CD14-positive monocyte (primary cell): ENCODE measurements around the gene ATP5F1E. TPM values are rescaled to one million over a fixed set of nuclear protein-coding genes. Genes with fewer than 3 reads are reported as not detected.

Experiments used
- DNase-seq, 3 donors: peaks; one replicate each; pipeline ENCODE4 v3.0.0-alpha.2; 2011 to 2022
- H2AFZ ChIP-seq: 2 replicates; pipeline ENCODE4 v1.6.0; 2012; ENCODE audit warnings: mild to moderate bottlenecking, low read depth, low read length, inconsistent platforms; ENCODE audit not compliant: insufficient read depth, poor library complexity, severe bottlenecking
- H3K27ac ChIP-seq, 2 donors: 1 replicate in 1 of 2; 2 replicates in 1 of 2; pipeline ENCODE4 v1.5.1; 2012 to 2013; ENCODE audit warnings: low read length in 2 of 2, control low read depth in 1 of 2, inconsistent platforms in 1 of 2, low read depth in 1 of 2, mild to moderate bottlenecking in 1 of 2
- H3K27me3 ChIP-seq, 2 donors: one replicate each; pipeline versions ENCODE4 v1.6.0 to v1.6.1; 2011 to 2013; ENCODE audit warnings: low read length in 2 of 2; ENCODE audit not compliant: control insufficient read depth in 2 of 2, insufficient read depth in 2 of 2
- H3K36me3 ChIP-seq, 2 donors: replicated peaks in 1 of 2; 1 replicate in 1 of 2; 2 replicates in 1 of 2; pipeline versions ENCODE4 v1.5.1 to v1.6.1; 2012 to 2013; ENCODE audit warnings: low read length in 2 of 2, control low read depth in 1 of 2, inconsistent platforms in 1 of 2, mild to moderate bottlenecking in 1 of 2; ENCODE audit not compliant: insufficient read depth in 2 of 2, control insufficient read depth in 1 of 2
- H3K4me1 ChIP-seq, 2 donors: 1 replicate in 1 of 2; 2 replicates in 1 of 2; pipeline versions ENCODE4 v1.5.1 to v1.6.1; 2012 to 2013; ENCODE audit warnings: low read length in 2 of 2, control low read depth in 1 of 2, inconsistent platforms in 1 of 2, mild to moderate bottlenecking in 1 of 2, moderate library complexity in 1 of 2; ENCODE audit not compliant: insufficient read depth in 2 of 2, control insufficient read depth in 1 of 2
- H3K4me2 ChIP-seq: replicated peaks from 2 replicates; pipeline ENCODE3; 2012; ENCODE audit warnings: low read length, moderate library complexity, mild to moderate bottlenecking; ENCODE audit not compliant: poor library complexity, severe bottlenecking; ENCODE audit errors: extremely low read depth
- H3K4me3 ChIP-seq, 3 experiments: fragments of 200-600 bp in 1 of 3; sonication (generic) in 1 of 3; replicated peaks in 1 of 3; 1 replicate in 2 of 3; 2 replicates in 1 of 3; pipeline ENCODE4 v1.5.1; 2011 to 2013; ENCODE audit warnings: low read length in 3 of 3, mild to moderate bottlenecking in 3 of 3, control low read depth in 2 of 3, low read depth in 2 of 3, inconsistent platforms in 1 of 3, moderate library complexity in 1 of 3
- H3K79me2 ChIP-seq: 2 replicates; pipeline ENCODE4 v1.6.0; 2012; ENCODE audit warnings: mild to moderate bottlenecking, control low read depth, inconsistent platforms, low read length, moderate library complexity; ENCODE audit not compliant: insufficient read depth
- H3K9ac ChIP-seq: 2 replicates; pipeline ENCODE4 v1.6.0; 2017; ENCODE audit warnings: low read length, mild to moderate bottlenecking; ENCODE audit not compliant: insufficient read depth, poor library complexity, severe bottlenecking
- H3K9me3 ChIP-seq, 2 donors: replicated peaks in 1 of 2; 1 replicate in 1 of 2; 2 replicates in 1 of 2; pipeline versions ENCODE4 v1.5.1 to v1.6.1; 2012 to 2013; ENCODE audit warnings: low read length in 2 of 2, control low read depth in 1 of 2; ENCODE audit not compliant: control insufficient read depth in 1 of 2, insufficient read depth in 1 of 2
- H4K20me1 ChIP-seq: 2 replicates; pipeline ENCODE4 v1.6.0; 2012; ENCODE audit warnings: mild to moderate bottlenecking, low read length, control low read depth, moderate library complexity; ENCODE audit not compliant: insufficient read depth
- H3K27ac Mint-ChIP-seq, 7 donors: one replicate each; pipeline ENCODE4 v1.8.0; 2020; ENCODE audit warnings: mild to moderate bottlenecking in 7 of 7, mixed read lengths in 7 of 7, moderate library complexity in 6 of 7, inconsistent platforms in 2 of 7
- H3K27me3 Mint-ChIP-seq, 3 donors: one replicate each; pipeline ENCODE4 v1.8.0; 2021 to 2022; ENCODE audit warnings: low read depth in 3 of 3, mild to moderate bottlenecking in 3 of 3, mixed read lengths in 3 of 3, moderate library complexity in 3 of 3, inconsistent platforms in 1 of 3
- H3K36me3 Mint-ChIP-seq, 2 donors: one replicate each; pipeline ENCODE4 v1.8.0; 2020; ENCODE audit warnings: mixed read lengths in 2 of 2, inconsistent platforms in 1 of 2, mild to moderate bottlenecking in 1 of 2
- H3K4me1 Mint-ChIP-seq: one replicate; pipeline ENCODE4 v1.8.0; 2020; ENCODE audit warnings: mild to moderate bottlenecking, mixed read lengths
- H3K4me3 Mint-ChIP-seq, 2 donors: one replicate each; pipeline ENCODE4 v1.8.0; 2020; ENCODE audit warnings: mild to moderate bottlenecking in 2 of 2, mixed read lengths in 2 of 2, moderate library complexity in 1 of 2
- H3K9me3 Mint-ChIP-seq, 7 donors: one replicate each; pipeline ENCODE4 v1.8.0; 2020 to 2022; ENCODE audit warnings: mixed read lengths in 7 of 7, mild to moderate bottlenecking in 6 of 7, moderate library complexity in 6 of 7, inconsistent platforms in 2 of 7
- WGBS: methylation state at CpG from one replicate; pipeline ENCODE4 v1.1.5; 2013; ENCODE audit warnings: missing lambda C conversion rate; ENCODE audit not compliant: insufficient coverage; 5-methylcytosine and 5-hydroxymethylcytosine counted together
- intact Hi-C, 2 donors: fragments of 100-400 bp; cut with micrococcal nuclease; formaldehyde crosslinking; loops; one replicate each; pipeline versions ENCODE4 v1.15.0 to v1.15.1; 2023
- polyA plus RNA-seq, 3 donors: library from polyadenylated mRNA; depleted of rRNA in 1 of 3; unstranded in 2 of 3; stranded (reverse) in 1 of 3; fragments of 300-500 nt in 2 of 3; fragments of >200 nt in 1 of 3; fragmentation: Illumina TruSeq in 2 of 3; gene quantifications; 1 replicate in 2 of 3; 2 replicates in 1 of 3; pipeline ENCODE4 v1.2.3, GENCODE V29; 2012 to 2021
- TF ChIP-seq, protein P1 (sequence below): fragments of 200-600 bp; IDR thresholded peaks from one replicate; pipeline ENCODE4 v1.8.0; 2022; ENCODE audit warnings: antibody characterized with exemption, mild to moderate bottlenecking

The ATP5F1E gene
- polyA plus RNA-seq, 3 donors, result 39.0 to 105 (median 102) TPM

DNA sequence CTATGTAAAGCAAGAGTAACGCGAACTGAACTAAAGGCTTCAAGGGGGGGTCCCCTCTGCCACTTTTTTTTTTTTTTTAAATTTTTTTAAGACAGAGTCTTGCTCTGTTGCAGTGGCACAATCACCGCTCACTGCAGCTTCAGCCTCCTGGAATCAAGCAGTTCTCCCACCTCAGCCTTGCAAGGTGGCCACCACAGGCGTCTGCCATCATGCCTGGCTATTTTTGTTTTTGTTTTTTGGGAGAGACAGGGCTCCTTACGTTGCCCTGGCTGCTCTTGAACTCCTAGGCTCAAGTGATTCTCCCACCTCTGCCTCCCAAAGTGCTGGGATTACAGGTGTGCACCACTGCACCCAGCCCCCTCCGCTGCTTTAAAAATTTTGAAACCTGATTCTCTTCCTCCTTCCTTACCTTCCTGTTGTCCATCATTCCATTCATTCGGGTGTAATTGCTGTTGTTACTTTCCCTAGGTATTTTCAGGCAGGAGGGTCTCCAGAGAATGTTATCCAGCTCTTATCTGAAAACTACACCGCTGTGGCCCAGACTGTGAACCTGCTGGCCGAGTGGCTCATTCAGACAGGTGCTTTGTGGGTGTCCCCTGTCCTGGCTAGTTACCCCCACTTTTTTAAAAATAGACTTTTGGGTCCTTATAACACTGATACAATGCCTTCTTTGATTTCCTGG lies 45.7 kb downstream of the ATP5F1E start:
- 83% methylated on average over 4 of the region's 9 CpGs for WGBS
- Mint-ChIP-seq H3K27me3 (no peaks in the 10 kb centered on the region), H3K4me3 (no peak overlapping the region), H3K27ac (no peak overlapping the region), H3K9me3 (no peaks in the 10 kb centered on the region), H3K4me1 (peaks cover 28% of the 10 kb centered on the region), H3K36me3 (peaks cover 53 to 56% of the 10 kb centered on the region in 2 donors)
- H3K9ac ChIP-seq, result no peak overlapping the region
- no peaks in the 10 kb centered on the region for H3K9me3 ChIP-seq
- peaks cover 46 to 59% of the 10 kb centered on the region in 2 donors for H3K36me3 ChIP-seq
- no peak overlapping the region for H3K4me2 ChIP-seq
- TF ChIP-seq, protein P1, sequence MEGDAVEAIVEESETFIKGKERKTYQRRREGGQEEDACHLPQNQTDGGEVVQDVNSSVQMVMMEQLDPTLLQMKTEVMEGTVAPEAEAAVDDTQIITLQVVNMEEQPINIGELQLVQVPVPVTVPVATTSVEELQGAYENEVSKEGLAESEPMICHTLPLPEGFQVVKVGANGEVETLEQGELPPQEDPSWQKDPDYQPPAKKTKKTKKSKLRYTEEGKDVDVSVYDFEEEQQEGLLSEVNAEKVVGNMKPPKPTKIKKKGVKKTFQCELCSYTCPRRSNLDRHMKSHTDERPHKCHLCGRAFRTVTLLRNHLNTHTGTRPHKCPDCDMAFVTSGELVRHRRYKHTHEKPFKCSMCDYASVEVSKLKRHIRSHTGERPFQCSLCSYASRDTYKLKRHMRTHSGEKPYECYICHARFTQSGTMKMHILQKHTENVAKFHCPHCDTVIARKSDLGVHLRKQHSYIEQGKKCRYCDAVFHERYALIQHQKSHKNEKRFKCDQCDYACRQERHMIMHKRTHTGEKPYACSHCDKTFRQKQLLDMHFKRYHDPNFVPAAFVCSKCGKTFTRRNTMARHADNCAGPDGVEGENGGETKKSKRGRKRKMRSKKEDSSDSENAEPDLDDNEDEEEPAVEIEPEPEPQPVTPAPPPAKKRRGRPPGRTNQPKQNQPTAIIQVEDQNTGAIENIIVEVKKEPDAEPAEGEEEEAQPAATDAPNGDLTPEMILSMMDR, result no peak
- intact Hi-C loops, result loop anchor here in 1 of 2 donors (10.0 kb wide), 1 partner anchor 48 kb away; the partner anchor contains the start of gene ATP5F1E
- no peak overlapping the region for H3K27ac ChIP-seq
- peaks cover 17 to 26% of the 10 kb centered on the region in 2 donors for H3K4me1 ChIP-seq
- no peak overlapping the region for H3K4me3 ChIP-seq
- H3K27me3 ChIP-seq, result no peaks in the 10 kb centered on the region
- DNase-seq, result no peak
- H3K79me2 ChIP-seq, result peaks cover 55% of the 10 kb centered on the region
- H2AFZ ChIP-seq, result no peak overlapping the region
- peaks cover 78% of the 10 kb centered on the region for H4K20me1 ChIP-seq

DNA sequence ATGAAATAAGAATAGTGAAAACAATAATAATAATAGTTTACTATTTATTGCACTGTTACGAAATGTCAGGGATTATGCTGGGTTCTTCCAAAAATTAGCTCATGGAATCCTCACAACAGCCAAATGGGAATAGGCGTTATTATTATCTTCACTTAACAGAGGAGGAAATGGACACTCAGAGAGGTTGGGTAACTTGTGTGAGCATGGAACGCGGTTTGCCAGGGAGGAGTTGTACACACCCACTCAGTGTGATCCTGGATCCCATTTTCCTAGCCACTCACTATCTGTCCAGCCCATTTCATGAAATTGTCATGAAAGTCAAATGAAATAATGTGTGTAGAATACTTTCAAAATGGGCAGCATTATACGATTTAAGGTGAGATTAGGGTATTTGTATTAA lies 46.5 kb downstream of the ATP5F1E start:
- Histone ChIP-seq H3K36me3 (peaks cover 38 to 51% of the 10 kb centered on the region in 2 donors), H3K27ac (no peak overlapping the region), H3K79me2 (peaks cover 55% of the 10 kb centered on the region), H2AFZ (no peak overlapping the region), H3K27me3 (no peaks in the 10 kb centered on the region), H3K9me3 (no peaks in the 10 kb centered on the region), H4K20me1 (peaks cover 70% of the 10 kb centered on the region), H3K9ac (no peak overlapping the region), H3K4me3 (no peak overlapping the region), H3K4me2 (no peak overlapping the region), H3K4me1 (peaks cover 18 to 28% of the 10 kb centered on the region in 2 donors)
- no peaks in the 10 kb centered on the region for H3K9me3 Mint-ChIP-seq
- no peak overlapping the region for H3K27ac Mint-ChIP-seq
- H3K36me3 Mint-ChIP-seq, result peaks cover 47 to 48% of the 10 kb centered on the region in 2 donors
- no CpG with 5 or more reads among the region's 5 CpGs for WGBS
- peaks cover 28% of the 10 kb centered on the region for H3K4me1 Mint-ChIP-seq
- no peak for DNase-seq
- TF ChIP-seq, protein P1, result no peak
- intact Hi-C loops, result loop anchor here in 1 of 2 donors (10.0 kb wide), 1 partner anchor 49 kb away; the partner anchor contains the start of gene ATP5F1E
- H3K4me3 Mint-ChIP-seq, result no peak overlapping the region
- no peaks in the 10 kb centered on the region for H3K27me3 Mint-ChIP-seq
